Panc1 (cell line): Measurements from ENCODE around the gene GPATCH2L.

ENCODE experiments used
- POLR2AphosphoS5 ChIP-seq: IDR thresholded peaks from 2 replicates; pipeline ENCODE4 v1.6.1; 2012; ENCODE audit warnings: mild to moderate bottlenecking, low read depth, low read length, moderate library complexity
- TF ChIP-seq, protein P1 (sequence below): fragments of 450-650 bp; IDR thresholded peaks from 2 replicates; pipeline ENCODE4 v1.5.1; 2017; ENCODE audit warnings: mild to moderate bottlenecking
- TF ChIP-seq, protein P2 (sequence below), 2 experiments: IDR thresholded peaks; 2 replicates each; pipeline ENCODE4 v1.6.1; 2011 to 2012; ENCODE audit warnings: low read depth in 2 of 2, control low read depth in 1 of 2, low read length in 1 of 2, mild to moderate bottlenecking in 1 of 2, moderate library complexity in 1 of 2; ENCODE audit not compliant: insufficient read depth in 1 of 2

GRCh38 chr14:76217179-76217578 is 65.5 kb downstream of the GPATCH2L start:
- TF ChIP-seq, protein P1, sequence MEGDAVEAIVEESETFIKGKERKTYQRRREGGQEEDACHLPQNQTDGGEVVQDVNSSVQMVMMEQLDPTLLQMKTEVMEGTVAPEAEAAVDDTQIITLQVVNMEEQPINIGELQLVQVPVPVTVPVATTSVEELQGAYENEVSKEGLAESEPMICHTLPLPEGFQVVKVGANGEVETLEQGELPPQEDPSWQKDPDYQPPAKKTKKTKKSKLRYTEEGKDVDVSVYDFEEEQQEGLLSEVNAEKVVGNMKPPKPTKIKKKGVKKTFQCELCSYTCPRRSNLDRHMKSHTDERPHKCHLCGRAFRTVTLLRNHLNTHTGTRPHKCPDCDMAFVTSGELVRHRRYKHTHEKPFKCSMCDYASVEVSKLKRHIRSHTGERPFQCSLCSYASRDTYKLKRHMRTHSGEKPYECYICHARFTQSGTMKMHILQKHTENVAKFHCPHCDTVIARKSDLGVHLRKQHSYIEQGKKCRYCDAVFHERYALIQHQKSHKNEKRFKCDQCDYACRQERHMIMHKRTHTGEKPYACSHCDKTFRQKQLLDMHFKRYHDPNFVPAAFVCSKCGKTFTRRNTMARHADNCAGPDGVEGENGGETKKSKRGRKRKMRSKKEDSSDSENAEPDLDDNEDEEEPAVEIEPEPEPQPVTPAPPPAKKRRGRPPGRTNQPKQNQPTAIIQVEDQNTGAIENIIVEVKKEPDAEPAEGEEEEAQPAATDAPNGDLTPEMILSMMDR: no peak
- TF ChIP-seq, protein P2, sequence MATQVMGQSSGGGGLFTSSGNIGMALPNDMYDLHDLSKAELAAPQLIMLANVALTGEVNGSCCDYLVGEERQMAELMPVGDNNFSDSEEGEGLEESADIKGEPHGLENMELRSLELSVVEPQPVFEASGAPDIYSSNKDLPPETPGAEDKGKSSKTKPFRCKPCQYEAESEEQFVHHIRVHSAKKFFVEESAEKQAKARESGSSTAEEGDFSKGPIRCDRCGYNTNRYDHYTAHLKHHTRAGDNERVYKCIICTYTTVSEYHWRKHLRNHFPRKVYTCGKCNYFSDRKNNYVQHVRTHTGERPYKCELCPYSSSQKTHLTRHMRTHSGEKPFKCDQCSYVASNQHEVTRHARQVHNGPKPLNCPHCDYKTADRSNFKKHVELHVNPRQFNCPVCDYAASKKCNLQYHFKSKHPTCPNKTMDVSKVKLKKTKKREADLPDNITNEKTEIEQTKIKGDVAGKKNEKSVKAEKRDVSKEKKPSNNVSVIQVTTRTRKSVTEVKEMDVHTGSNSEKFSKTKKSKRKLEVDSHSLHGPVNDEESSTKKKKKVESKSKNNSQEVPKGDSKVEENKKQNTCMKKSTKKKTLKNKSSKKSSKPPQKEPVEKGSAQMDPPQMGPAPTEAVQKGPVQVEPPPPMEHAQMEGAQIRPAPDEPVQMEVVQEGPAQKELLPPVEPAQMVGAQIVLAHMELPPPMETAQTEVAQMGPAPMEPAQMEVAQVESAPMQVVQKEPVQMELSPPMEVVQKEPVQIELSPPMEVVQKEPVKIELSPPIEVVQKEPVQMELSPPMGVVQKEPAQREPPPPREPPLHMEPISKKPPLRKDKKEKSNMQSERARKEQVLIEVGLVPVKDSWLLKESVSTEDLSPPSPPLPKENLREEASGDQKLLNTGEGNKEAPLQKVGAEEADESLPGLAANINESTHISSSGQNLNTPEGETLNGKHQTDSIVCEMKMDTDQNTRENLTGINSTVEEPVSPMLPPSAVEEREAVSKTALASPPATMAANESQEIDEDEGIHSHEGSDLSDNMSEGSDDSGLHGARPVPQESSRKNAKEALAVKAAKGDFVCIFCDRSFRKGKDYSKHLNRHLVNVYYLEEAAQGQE (IDR thresholded peaks at IDR 0.05; ENCODE audit: insufficient read depth in 1 of 2, low read depth in 2 of 2, low read length in 1 of 2): no peak
- TF ChIP-seq POLR2AphosphoS5: no peak
